PC-9 (cell line): ENCODE data around the gene ELAVL1. TPM values are rescaled to one million over a fixed set of nuclear protein-coding genes. Genes with fewer than 3 reads are reported as not detected.

Source experiments
- BruUV-seq: library from RNA; stranded (reverse); fragments of 400-500 nt; replicated peaks from 2 replicates; lab custom pipeline; 2021; lab: Mats Ljungman, UMichigan
- CTCF ChIA-PET: fragments of 300-600 bp; sonication (Branson Sonifier 250); formaldehyde crosslinking; loops from one replicate; lab custom pipeline; 2022; ENCODE audit warnings: antibody characterized with exemption; lab: Charles Lee
- POLR2A ChIA-PET: fragments of 300-600 bp; sonication (Branson Sonifier 250); formaldehyde crosslinking; loops from one replicate; lab custom pipeline; 2022; ENCODE audit warnings: antibody characterized with exemption; ENCODE audit not compliant: unreplicated experiment; lab: Charles Lee
- DNase-seq, 2 experiments: peaks; one replicate each; pipeline versions ENCODE4 v3.0.0 to v3.0.0-alpha.2; 2015 to 2022; ENCODE audit warnings: mixed read lengths in 1 of 2
- H2AFZ ChIP-seq: fragments of 200-600 bp; sonication (generic); 2 replicates; pipeline ENCODE4 v1.8.1; 2017; ENCODE audit warnings: antibody characterized with exemption
- H3F3A ChIP-seq: fragments of 200-600 bp; sonication (generic); 2 replicates; pipeline ENCODE4 v1.8.1; 2017; ENCODE audit warnings: antibody characterized with exemption, mild to moderate bottlenecking, low read depth; ENCODE audit not compliant: insufficient read depth
- H3K27ac ChIP-seq: fragments of 200-600 bp; sonication (generic); 2 replicates; pipeline ENCODE4 v1.6.1; 2016; ENCODE audit warnings: mixed run types
- H3K27me3 ChIP-seq: fragments of 200-600 bp; sonication (generic); 2 replicates; pipeline ENCODE4 v1.6.1; 2016; ENCODE audit warnings: low read depth, mixed run types; ENCODE audit not compliant: insufficient read depth
- H3K36me3 ChIP-seq: fragments of 200-600 bp; sonication (generic); 2 replicates; pipeline ENCODE4 v1.6.1; 2016; ENCODE audit warnings: low read depth, mixed run types
- H3K4me1 ChIP-seq: fragments of 200-600 bp; sonication (generic); replicated peaks from 2 replicates; pipeline ENCODE4 v1.6.1; 2016; ENCODE audit warnings: mixed run types; ENCODE audit not compliant: insufficient read depth
- H3K4me2 ChIP-seq: fragments of 200-600 bp; sonication (generic); 2 replicates; pipeline ENCODE4 v1.6.1; 2017; ENCODE audit warnings: mixed run types
- H3K4me3 ChIP-seq: fragments of 200-600 bp; sonication (generic); 2 replicates; pipeline ENCODE4 v1.6.1; 2016; ENCODE audit warnings: mixed run types
- H3K79me2 ChIP-seq: fragments of 200-600 bp; sonication (generic); 2 replicates; pipeline ENCODE4 v1.6.1; 2017; ENCODE audit warnings: low read depth, mixed run types
- H3K9me2 ChIP-seq: fragments of 200-600 bp; sonication (generic); 2 replicates; pipeline ENCODE4 v1.8.1; 2017; ENCODE audit warnings: mild to moderate bottlenecking; ENCODE audit not compliant: insufficient read depth
- H3K9me3 ChIP-seq: fragments of 200-600 bp; sonication (generic); 2 replicates; pipeline ENCODE4 v1.8.1; 2016; ENCODE audit warnings: low read depth; ENCODE audit not compliant: insufficient read depth
- H4K20me1 ChIP-seq: fragments of 200-600 bp; sonication (generic); 2 replicates; pipeline ENCODE4 v1.8.1; 2017; ENCODE audit not compliant: insufficient read depth
- EZH2 ChIP-seq: fragments of 200-600 bp; sonication (generic); IDR thresholded peaks from 2 replicates; pipeline ENCODE4 v1.8.0; 2017; ENCODE audit warnings: antibody characterized with exemption, low read depth
- intact Hi-C: fragments of 100-400 bp; cut with micrococcal nuclease; formaldehyde crosslinking; loops from one replicate; pipeline ENCODE4 v1.10.0; 2022; ENCODE audit not compliant: unreplicated experiment
- total RNA-seq: library from RNA; stranded (reverse); gene quantifications from 2 replicates; pipeline ENCODE4 v1.2.3, GENCODE V29; 2021
- TF ChIP-seq, protein P1 (sequence below): fragments of 200-600 bp; sonication (generic); conservative IDR thresholded peaks from 2 replicates; pipeline ENCODE4 v1.6.1; 2017; ENCODE audit warnings: mixed run types, antibody characterized with exemption, mild to moderate bottlenecking, moderate library complexity

Gene ELAVL1
- total RNA-seq, 1 experiment from 2014 or later, result 108 TPM

DNA sequence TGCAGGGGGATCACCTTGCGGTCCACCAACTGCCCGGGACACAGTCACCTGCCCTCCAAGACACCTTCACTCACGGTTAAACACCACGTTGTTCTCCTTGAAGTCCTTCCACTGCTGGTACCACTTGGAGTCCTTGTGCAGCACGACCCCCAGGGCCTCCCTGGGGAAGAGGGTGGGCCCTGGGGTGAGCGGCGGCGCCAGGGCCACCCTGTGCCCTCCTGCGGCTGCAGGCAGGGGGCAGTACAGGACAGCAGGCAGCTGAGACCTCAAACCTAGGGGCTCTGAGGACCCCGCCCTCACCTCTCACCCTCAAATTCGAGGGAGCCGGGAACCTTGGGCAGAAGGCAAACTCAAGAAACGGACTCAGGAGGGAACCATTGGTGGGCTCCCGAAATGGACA lies 72.0 kb downstream of the ELAVL1 start:
- BruUV-seq, result no TSS peak
- intact Hi-C loops, result no loop called here
- Histone ChIP-seq H3K36me3 (peaks cover 42% of the 10 kb centered on the region), H3K4me1 (peaks cover 21% of the 10 kb centered on the region), H3K9me3 (no peaks in the 10 kb centered on the region), H3K9me2 (no peaks in the 10 kb centered on the region), H3K4me2 (no peak overlapping the region), H3K79me2 (peaks cover 4% of the 10 kb centered on the region), H3K27ac (no peak overlapping the region), H4K20me1 (peaks cover 13% of the 10 kb centered on the region), H3F3A (peaks cover 34% of the 10 kb centered on the region), H2AFZ (no peak overlapping the region), H3K27me3 (no peaks in the 10 kb centered on the region), H3K4me3 (no peak overlapping the region)
- POLR2A ChIA-PET, result no interaction called here
- no peak for DNase-seq
- no peak for TF ChIP-seq EZH2
- TF ChIP-seq, protein P1, sequence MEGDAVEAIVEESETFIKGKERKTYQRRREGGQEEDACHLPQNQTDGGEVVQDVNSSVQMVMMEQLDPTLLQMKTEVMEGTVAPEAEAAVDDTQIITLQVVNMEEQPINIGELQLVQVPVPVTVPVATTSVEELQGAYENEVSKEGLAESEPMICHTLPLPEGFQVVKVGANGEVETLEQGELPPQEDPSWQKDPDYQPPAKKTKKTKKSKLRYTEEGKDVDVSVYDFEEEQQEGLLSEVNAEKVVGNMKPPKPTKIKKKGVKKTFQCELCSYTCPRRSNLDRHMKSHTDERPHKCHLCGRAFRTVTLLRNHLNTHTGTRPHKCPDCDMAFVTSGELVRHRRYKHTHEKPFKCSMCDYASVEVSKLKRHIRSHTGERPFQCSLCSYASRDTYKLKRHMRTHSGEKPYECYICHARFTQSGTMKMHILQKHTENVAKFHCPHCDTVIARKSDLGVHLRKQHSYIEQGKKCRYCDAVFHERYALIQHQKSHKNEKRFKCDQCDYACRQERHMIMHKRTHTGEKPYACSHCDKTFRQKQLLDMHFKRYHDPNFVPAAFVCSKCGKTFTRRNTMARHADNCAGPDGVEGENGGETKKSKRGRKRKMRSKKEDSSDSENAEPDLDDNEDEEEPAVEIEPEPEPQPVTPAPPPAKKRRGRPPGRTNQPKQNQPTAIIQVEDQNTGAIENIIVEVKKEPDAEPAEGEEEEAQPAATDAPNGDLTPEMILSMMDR, result peak; percentile 60
- CTCF ChIA-PET, result no interaction called here

DNA sequence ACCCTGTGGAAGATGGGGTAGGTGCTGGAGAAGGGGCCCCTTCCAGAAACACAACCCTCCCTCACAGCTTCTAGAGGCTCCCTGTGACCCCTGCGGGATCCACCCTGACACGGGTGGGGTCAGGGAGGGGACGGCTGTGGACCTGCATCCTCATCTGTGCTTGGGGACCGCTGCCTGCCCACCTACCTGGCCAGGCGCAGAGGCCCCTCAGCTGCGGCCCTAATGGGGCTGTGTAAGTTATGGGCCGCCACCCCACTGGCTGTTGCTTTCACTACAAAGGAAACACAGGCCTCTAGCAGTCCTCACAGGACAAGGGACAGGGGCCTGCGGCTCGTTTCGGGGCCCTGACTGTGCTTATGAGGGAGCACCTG lies 72.5 kb downstream of the ELAVL1 start:
- BruUV-seq, result no TSS peak
- TF ChIP-seq, protein P1, result no peak
- TF ChIP-seq EZH2, result no peak
- ChIA-PET CTCF (no interaction called here), POLR2A (no interaction called here)
- no peak overlapping the region for H3K27ac ChIP-seq
- peaks cover 4% of the 10 kb centered on the region for H3K79me2 ChIP-seq
- H3K4me2 ChIP-seq, result no peak overlapping the region
- no peak overlapping the region for H3K4me3 ChIP-seq
- intact Hi-C loops, result no loop called here
- H3K4me1 ChIP-seq, result peaks cover 26% of the 10 kb centered on the region
- no peaks in the 10 kb centered on the region for H3K9me2 ChIP-seq
- H3K27me3 ChIP-seq, result no peaks in the 10 kb centered on the region
- H3K36me3 ChIP-seq, result peaks cover 37% of the 10 kb centered on the region
- H3F3A ChIP-seq, result peaks cover 37% of the 10 kb centered on the region
- H4K20me1 ChIP-seq, result peaks cover 13% of the 10 kb centered on the region
- no peak overlapping the region for H2AFZ ChIP-seq
- H3K9me3 ChIP-seq, result no peaks in the 10 kb centered on the region
- no peak for DNase-seq

DNA sequence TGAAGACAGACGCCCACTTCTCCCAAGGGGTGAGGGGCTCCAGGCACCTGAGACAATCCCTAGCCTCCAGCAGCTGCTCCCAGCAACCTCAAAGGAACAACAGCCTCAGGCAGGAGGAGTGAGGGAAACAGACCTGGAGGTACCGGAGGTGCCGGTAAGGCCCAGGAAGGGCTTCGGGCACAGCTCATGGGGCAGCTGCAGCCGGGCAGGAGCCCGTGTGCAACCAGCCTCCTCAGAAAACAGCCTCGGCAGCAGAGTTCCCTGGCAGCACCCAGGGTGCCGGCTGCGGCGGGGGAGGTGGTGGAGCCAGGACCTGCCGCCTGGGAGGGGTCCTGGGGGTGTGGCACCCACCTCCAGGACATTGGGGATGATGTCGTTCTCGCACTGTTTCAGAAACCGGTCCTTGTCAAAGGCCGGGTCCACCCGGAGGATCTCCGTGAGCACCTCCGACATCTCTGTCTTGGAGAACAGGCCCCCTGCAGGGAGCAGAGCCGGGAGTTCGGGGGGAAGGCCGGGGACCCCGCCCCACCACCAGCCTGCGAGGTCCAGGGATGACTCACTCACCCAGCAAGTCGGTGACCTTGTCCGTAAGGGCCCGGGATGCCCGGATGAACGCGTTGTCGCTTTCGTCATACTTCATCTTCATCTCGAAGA lies 73.0 kb downstream of the ELAVL1 start:
- Histone ChIP-seq H3K79me2 (peaks cover 1% of the 10 kb centered on the region), H3K4me2 (no peak overlapping the region), H3K4me1 (peaks cover 28% of the 10 kb centered on the region), H3K4me3 (no peak overlapping the region), H3K27ac (no peak overlapping the region), H3K27me3 (no peaks in the 10 kb centered on the region), H3K36me3 (peaks cover 32% of the 10 kb centered on the region), H3K9me2 (no peaks in the 10 kb centered on the region), H4K20me1 (peaks cover 16% of the 10 kb centered on the region), H3F3A (peaks cover 41% of the 10 kb centered on the region), H2AFZ (no peak overlapping the region), H3K9me3 (no peaks in the 10 kb centered on the region)
- BruUV-seq, result no TSS peak
- no peak for DNase-seq
- TF ChIP-seq, protein P1, result no peak
- TF ChIP-seq EZH2, result no peak
- ChIA-PET CTCF (no interaction called here), POLR2A (no interaction called here)
- intact Hi-C loops, result no loop called here
